EH (cell line): ENCODE measurements around the gene OTOP2.
"Not testable (repeated sequence)": the region's sequence is repeated elsewhere in the genome, so short reads cannot be mapped to it uniquely, and the experiment has no call there.

Experiments used
- DNase-seq: peaks from one replicate; pipeline ENCODE4 v3.0.0-alpha.2; 2015; ENCODE audit warnings: low read depth

The OTOP2 gene

DNA sequence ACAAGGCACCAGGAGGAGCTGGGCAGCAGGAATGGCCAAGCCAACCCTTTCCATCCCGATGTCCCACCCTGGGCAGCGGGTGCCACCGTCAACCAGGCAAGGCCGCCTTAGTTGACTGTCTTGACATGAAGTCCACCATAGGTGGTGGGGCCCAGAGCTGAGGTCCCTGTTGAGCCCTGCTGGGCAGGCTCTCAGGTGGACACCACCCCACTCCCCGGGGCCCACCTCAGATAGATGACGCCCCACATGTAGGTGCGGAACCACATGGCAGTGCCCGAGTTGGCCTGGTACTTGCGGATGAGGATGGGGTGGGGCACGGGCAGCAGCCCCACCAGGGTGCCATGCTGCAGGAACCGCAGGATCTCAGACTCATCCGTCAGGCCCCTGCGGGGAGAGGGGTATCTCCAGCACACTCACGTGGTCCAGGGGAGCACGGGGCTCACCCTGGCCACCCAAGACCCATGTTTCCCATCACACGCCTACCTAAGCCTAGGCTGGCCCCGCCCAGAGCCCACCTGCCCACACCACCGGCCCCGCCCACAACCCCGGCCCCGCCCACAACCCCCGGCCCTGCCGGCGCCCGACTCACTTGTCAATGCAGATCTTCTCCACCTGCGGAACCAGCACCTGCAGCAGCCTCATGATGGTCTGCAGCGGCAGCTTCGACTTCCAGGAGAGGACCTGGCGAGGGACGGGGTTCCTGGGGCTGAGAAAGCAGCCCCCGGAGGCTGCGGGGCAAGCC is 27.8 kb downstream of the OTOP2 start:
- DNase-seq, result no peak

DNA sequence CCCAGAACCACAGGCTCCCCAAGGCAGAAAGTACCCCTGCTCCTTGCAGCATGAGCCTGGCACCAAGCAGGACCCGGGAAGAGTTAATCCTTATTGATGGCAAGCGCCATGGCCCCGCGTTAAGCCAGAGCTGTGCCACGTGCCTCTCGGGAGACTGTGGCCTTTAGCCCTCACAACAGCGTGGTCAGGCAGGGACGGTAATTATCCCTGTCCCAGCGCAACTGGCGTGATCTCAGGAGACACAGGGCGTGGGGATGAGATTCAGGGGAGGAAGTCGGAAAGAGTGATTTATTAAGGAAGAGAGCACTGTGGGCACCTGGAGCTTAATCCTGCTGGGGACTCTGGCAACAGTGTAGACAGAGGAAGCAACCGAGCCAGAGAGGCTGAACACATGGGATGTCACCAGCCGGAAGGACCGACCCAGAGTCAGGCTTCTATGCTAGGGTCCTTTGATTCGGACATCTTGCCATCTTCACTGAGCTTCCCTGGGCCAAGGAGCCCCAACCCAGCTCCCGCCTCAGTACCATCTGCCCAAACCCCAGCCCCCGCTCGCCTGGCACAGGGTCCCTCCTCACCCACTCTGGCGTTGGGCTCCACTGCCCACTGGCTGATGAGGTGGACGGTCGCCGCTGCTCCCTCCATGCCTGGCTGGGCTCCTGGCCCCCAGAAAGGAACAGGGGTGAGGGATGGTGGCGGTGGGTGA is 28.5 kb downstream of the OTOP2 start:
- DNase-seq, result no peak

- DNase-seq, result no peak
Measured at GRCh38 chr17:74953134-74953687, 29.1 kb downstream of the OTOP2 start.

DNA sequence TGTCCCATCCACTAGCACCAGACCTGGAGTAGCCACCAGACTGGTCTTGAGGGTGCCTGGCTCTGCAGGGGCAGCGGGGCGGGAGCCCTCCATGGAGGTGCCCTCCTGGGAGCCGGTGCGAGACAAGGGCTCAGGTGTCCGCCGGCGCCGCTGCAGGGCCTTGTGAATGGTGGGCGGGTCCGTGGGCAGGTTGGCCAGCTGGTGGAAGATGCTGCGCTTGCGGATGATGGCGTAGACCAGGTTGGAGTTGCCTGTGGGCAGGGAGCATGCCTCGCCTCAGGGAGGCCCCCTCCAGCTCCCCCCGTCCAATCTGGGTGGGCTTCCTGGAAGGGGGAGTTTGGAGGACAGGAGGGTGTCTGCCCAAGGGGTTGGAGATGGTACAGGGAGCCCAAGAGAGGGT is 30.0 kb downstream of the OTOP2 start:
- no peak for DNase-seq

- DNase-seq, result no peak
Measured at GRCh38 chr17:74954665-74955421, 30.8 kb downstream of the OTOP2 start.

- no peak for DNase-seq
Measured at GRCh38 chr17:74956093-74956492, 32.0 kb downstream of the OTOP2 start.

DNA sequence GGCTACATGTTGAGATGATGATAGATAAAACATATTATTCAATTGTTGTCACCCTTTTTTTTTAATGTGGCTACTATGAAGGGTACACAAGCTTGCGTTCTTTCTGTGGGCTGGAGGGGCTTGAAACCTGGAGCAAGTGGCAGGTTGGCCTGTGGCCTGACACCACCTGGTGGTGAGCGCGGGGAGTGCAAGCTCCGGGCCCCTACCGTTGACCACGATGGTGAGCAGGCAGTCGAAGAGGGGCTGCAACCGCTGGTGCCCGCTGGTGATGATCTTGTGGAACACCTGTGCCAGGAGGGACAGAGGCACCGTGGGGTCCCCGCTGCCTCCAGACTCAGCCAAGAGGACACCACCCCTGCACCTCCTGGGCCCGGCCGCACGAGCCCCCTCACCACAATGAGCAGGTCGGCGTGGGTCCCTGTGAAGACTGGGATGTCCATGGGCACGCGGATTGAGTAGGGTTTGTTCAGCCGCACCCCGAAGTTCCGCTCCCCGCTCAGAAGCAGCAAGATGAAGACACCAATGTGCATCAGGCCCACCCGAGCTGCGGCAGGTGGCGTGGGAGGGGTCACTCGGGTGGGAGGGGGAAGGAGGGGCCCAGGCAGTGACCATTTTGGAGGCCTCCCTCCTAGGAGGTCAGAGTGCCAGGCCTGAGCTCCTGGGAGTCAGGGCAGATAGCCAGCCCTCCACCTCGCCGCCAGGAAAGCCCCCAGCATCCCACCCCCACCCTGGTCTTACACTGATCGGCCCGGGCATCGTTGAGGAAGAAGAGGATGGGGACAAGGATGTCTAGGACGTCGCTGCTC is 34.1 kb downstream of the OTOP2 start:
- DNase-seq, result peak; percentile 54

GRCh38 chr17:74959826-74960515 is 35.9 kb downstream of the OTOP2 start:
- DNase-seq, result peak; percentile 50

- peak; percentile 25 for DNase-seq
Measured at GRCh38 chr17:74960570-74961342, 36.7 kb downstream of the OTOP2 start.

DNA sequence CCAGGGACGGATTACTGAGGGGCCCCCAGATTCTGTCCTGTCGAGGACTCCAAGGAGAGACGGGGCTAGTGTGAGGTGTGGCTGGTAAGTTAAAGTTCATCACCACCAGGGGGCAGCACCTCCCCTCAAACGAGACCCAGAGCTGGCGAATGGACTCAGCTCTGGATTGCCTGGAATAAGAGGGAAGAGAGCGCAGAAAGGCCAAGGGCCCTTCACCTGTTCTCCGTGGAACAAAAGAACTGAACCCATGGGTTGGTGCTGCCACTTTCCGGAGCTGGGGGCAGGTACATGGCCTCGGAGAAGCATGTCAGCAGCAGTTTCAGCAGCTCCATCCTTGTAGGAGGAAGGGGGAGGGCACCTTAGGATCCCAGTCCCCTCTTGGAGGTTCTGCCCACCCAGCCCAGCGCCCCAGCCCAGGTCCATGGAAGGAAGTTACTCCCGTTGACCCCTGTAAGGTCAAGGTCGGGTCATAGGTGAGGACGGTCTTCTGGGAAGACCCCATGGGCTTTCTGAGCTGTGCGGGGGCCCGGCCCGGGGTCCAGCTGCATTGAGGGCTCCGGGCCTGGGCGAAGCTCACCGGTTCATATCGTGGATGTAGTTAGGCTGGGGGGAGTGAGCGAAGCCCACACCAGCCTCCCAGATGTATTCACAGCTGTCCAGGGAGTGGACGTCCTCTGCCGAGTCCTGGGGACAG is 37.7 kb downstream of the OTOP2 start:
- peak; percentile 85 for DNase-seq

- DNase-seq, result no peak
Measured at GRCh38 chr17:74962622-74963394, 38.7 kb downstream of the OTOP2 start.

DNA sequence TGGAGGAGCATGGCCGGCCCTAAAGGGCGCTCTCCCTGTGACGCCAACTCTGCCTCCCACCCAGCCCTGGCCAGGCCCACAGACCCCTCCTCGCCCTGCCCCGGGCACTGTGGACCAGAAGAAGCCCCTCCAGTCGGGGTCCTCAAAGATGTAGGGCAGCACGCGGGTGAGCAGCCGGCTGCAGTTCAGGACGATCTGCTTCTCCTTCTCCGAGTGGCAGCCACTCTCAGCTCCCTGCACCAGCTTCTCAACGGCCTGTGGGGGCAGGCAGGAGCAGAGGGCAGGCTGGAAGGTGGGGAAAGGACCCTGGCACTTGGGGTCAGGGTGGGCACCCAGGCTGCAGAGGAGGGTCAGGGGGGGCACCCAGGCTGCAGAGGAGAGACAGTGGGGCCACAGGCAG is 39.6 kb downstream of the OTOP2 start:
- DNase-seq, result no peak

DNA sequence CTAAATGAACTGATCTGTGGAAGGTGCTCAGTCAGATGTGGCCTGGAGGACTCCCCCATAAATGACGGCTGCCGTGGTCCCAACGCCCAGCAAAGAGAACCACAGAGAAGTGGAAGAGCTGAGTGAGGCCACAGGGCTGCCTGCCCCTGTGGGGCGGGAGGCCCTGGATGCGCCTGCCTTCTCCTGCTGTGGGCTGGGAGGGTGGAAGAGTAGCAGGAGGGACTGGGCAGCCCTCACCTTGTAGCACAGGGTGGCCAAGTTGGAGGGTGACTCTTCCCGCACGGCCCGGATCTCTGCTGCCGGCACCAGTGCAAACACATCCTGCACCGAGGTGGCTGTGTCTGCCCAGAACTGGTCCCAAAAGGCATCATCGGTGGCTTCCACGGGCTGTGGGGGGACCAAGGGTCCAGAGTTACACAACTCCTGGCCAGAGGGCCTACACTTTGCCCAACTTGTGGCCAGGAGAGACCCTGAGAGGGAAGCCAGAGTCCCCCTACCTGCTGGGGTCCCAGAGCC is 40.2 kb downstream of the OTOP2 start:
- no peak for DNase-seq

- DNase-seq, result no peak
Measured at GRCh38 chr17:74964988-74965622, 41.0 kb downstream of the OTOP2 start.

DNA sequence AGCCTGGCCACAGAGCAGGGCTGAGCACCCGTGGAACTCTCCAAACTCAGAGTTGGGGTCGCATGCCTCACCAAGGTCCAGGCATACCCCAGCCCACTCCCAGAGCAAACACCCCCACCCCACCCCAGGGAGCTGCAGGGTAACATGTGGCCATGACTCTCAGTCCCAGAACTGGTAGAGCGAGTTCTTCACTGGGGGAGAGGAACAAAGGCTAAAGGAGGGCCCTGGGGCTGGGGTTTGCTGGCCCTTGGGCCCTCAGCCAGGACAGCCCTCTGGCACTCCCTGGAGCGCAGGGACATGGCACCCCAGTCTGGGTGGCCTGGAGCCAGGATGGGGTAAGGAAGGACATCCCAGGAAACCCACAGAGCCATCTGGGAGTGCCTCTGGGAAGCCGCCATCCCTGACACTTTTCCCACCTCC is 44.3 kb downstream of the OTOP2 start:
- no peak for DNase-seq

DNA sequence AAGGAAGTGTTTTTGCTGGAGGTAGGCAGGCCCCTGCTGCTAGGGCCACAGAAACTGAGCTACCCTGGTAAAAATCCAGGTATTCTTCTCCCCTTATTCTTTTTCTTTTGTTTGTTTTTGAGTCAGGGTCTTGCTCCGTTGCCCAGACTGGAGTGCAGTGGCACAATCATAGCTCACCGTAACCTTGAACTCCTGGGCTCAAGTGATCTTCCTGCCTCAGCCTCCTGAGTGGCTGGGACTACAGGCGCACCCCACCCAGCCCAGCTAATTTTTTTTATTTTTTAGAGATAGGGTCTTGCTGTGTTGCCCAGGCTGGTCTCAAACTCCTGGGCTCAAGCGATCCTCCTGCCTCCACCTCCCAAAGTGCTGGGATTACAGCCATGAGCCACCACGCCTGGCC is 45.4 kb downstream of the OTOP2 start:
- DNase-seq, result not testable (repeated sequence)

DNA sequence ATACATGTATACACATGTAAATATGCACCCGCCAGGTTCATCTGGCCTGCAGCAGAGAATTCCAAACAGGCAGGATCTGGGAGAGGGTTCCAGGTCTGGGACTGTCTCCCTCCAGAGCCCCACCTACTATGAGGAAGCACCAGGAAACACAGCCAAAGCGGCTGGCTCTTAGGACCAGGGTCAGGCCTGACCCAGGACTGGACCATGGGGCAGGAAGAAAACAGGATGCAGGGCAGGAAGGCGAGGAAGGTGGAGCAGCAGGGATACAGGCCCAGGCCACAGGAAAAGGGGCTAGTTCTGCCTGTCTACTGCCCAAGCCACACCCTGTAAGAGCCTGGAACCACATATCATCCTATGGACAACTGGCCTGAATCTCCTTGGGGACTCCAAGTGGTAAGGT is 46.3 kb downstream of the OTOP2 start:
- DNase-seq, result no peak
